DOHH2 (cell line): ENCODE measurements around the gene E2F6.

ENCODE experiments used
- H3F3A ChIP-seq: fragments of 200-600 bp; sonication (generic), shearing (Covaris generic); 2 replicates; pipeline ENCODE4 v1.6.0; 2016; ENCODE audit warnings: antibody characterized with exemption, mild to moderate bottlenecking; ENCODE audit not compliant: control insufficient read depth, insufficient read depth
- H3K27ac ChIP-seq: fragments of 200-600 bp; sonication (generic); 2 replicates; pipeline ENCODE4 v1.5.1; 2014; ENCODE audit warnings: low read depth, mild to moderate bottlenecking, low read length, moderate library complexity
- H3K27me3 ChIP-seq: fragments of 200-600 bp; sonication (generic); 2 replicates; pipeline ENCODE4 v1.6.1; 2014; ENCODE audit warnings: mild to moderate bottlenecking, low read length, mixed read lengths; ENCODE audit not compliant: control insufficient read depth
- H3K36me3 ChIP-seq: fragments of 200-600 bp; sonication (generic); 2 replicates; pipeline ENCODE4 v1.6.1; 2014; ENCODE audit warnings: mild to moderate bottlenecking, low read length, moderate library complexity, mixed read lengths; ENCODE audit not compliant: control insufficient read depth
- H3K4me1 ChIP-seq: fragments of 200-600 bp; sonication (generic); 2 replicates; pipeline ENCODE4 v1.6.1; 2014; ENCODE audit warnings: mild to moderate bottlenecking, low read length, mixed read lengths; ENCODE audit not compliant: control insufficient read depth
- H3K4me2 ChIP-seq: fragments of 200-600 bp; sonication (generic); 2 replicates; pipeline ENCODE4 v1.6.0; 2014; ENCODE audit warnings: mild to moderate bottlenecking, low read length, moderate library complexity
- H3K4me3 ChIP-seq: fragments of 200-600 bp; sonication (generic); 2 replicates; pipeline ENCODE4 v1.5.1; 2014; ENCODE audit warnings: mild to moderate bottlenecking, low read length, mixed read lengths
- H3K79me2 ChIP-seq: fragments of 200-600 bp; sonication (generic); 2 replicates; pipeline ENCODE4 v1.6.1; 2014; ENCODE audit warnings: mild to moderate bottlenecking, low read length, mixed read lengths; ENCODE audit not compliant: control insufficient read depth
- H3K9me2 ChIP-seq: fragments of 200-600 bp; sonication (generic); replicated peaks from 2 replicates; pipeline ENCODE4 v1.6.1; 2014; ENCODE audit warnings: mild to moderate bottlenecking, low read length, mixed read lengths; ENCODE audit not compliant: control insufficient read depth
- H3K9me3 ChIP-seq: fragments of 200-600 bp; sonication (generic); 2 replicates; pipeline ENCODE4 v1.6.1; 2014; ENCODE audit warnings: antibody characterized with exemption, low read length, mixed read lengths; ENCODE audit not compliant: control insufficient read depth, insufficient read depth
- H4K20me1 ChIP-seq: fragments of 200-600 bp; sonication (generic); 2 replicates; pipeline ENCODE4 v1.6.0; 2014; ENCODE audit warnings: low read depth, mild to moderate bottlenecking, antibody characterized with exemption, low read length, moderate library complexity; ENCODE audit not compliant: control insufficient read depth, insufficient read depth
- CTCF ChIP-seq: fragments of 200-600 bp; sonication (generic); IDR thresholded peaks from one replicate; pipeline ENCODE4 v1.5.1; 2014; ENCODE audit warnings: antibody characterized with exemption, mild to moderate bottlenecking, low read depth, low read length; ENCODE audit not compliant: poor library complexity, severe bottlenecking
- EZH2phosphoT487 ChIP-seq: fragments of 200-600 bp; sonication (generic); IDR thresholded peaks from 2 replicates; pipeline ENCODE4 v1.6.1; 2017; ENCODE audit warnings: borderline replicate concordance, mild to moderate bottlenecking, antibody characterized with exemption, low read length, moderate library complexity, mixed read lengths

E2F6 gene

GRCh38 chr2:11396021-11396420 is 69.9 kb downstream of the E2F6 start:
- Histone ChIP-seq H3K9me2 (no peaks in the 10 kb centered on the region), H3K27ac (no peak overlapping the region), H3K36me3 (no peaks in the 10 kb centered on the region), H3K9me3 (no peaks in the 10 kb centered on the region), H3K4me3 (no peak overlapping the region), H3K27me3 (peaks cover 7% of the 10 kb centered on the region), H3F3A (no peaks in the 10 kb centered on the region), H4K20me1 (no peaks in the 10 kb centered on the region), H3K4me2 (no peak overlapping the region), H3K79me2 (no peaks in the 10 kb centered on the region), H3K4me1 (no peaks in the 10 kb centered on the region)
- no peak for TF ChIP-seq EZH2phosphoT487
- no peak for TF ChIP-seq CTCF

GRCh38 chr2:11395389-11395788 is 70.6 kb downstream of the E2F6 start:
- Histone ChIP-seq H4K20me1 (no peaks in the 10 kb centered on the region), H3K9me3 (no peaks in the 10 kb centered on the region), H3F3A (no peaks in the 10 kb centered on the region), H3K36me3 (no peaks in the 10 kb centered on the region), H3K4me3 (no peak overlapping the region), H3K27me3 (peaks cover 7% of the 10 kb centered on the region), H3K4me2 (no peak overlapping the region), H3K4me1 (no peaks in the 10 kb centered on the region), H3K79me2 (no peaks in the 10 kb centered on the region), H3K27ac (no peak overlapping the region), H3K9me2 (no peaks in the 10 kb centered on the region)
- TF ChIP-seq EZH2phosphoT487 (no peak), CTCF (no peak)
